GM18873 (cell line): ENCODE results near the gene KIAA1958.

Experiments used
- ATAC-seq: cut with Tn5 transposase; IDR thresholded peaks from one replicate; pipeline ENCODE4 v1.9.1; 2021; ENCODE audit warnings: mild to moderate bottlenecking, moderate library complexity, moderate number of reproducible peaks; ENCODE audit not compliant: unreplicated experiment, low FRiP score

KIAA1958 gene

GRCh38 chr9:112526973-112527372 lies 40.3 kb downstream of the KIAA1958 start:
- ATAC-seq = no peak

GRCh38 chr9:112527959-112528358 lies 41.3 kb downstream of the KIAA1958 start:
- no peak for ATAC-seq

GRCh38 chr9:112529316-112529715 lies 42.7 kb downstream of the KIAA1958 start:
- ATAC-seq = no peak

- no peak for ATAC-seq
Measured at GRCh38 chr9:112530751-112531205, 44.2 kb downstream of the KIAA1958 start.

GRCh38 chr9:112531666-112532282 lies 45.1 kb downstream of the KIAA1958 start:
- no peak for ATAC-seq

GRCh38 chr9:112532427-112532826 lies 45.8 kb downstream of the KIAA1958 start:
- ATAC-seq = no peak

- no peak for ATAC-seq
Measured at GRCh38 chr9:112533660-112534059, 47.0 kb downstream of the KIAA1958 start.

GRCh38 chr9:112535301-112535700 lies 48.7 kb downstream of the KIAA1958 start:
- no peak for ATAC-seq

- ATAC-seq = no peak
Measured at GRCh38 chr9:112535811-112536210, 49.2 kb downstream of the KIAA1958 start.

GRCh38 chr9:112537561-112537960 lies 50.9 kb downstream of the KIAA1958 start:
- ATAC-seq = no peak

GRCh38 chr9:112540800-112541199 lies 54.2 kb downstream of the KIAA1958 start:
- no peak for ATAC-seq

- no peak for ATAC-seq
Measured at GRCh38 chr9:112541685-112542084, 55.1 kb downstream of the KIAA1958 start.

GRCh38 chr9:112542593-112543292 lies 56.1 kb downstream of the KIAA1958 start:
- ATAC-seq = no peak

GRCh38 chr9:112544477-112544876 lies 57.9 kb downstream of the KIAA1958 start:
- ATAC-seq = no peak

GRCh38 chr9:112545237-112545636 lies 58.6 kb downstream of the KIAA1958 start:
- ATAC-seq = no peak

- no peak for ATAC-seq
Measured at GRCh38 chr9:112546149-112547012, 59.8 kb downstream of the KIAA1958 start.

- ATAC-seq = no peak
Measured at GRCh38 chr9:112548051-112548440, 61.4 kb downstream of the KIAA1958 start.

GRCh38 chr9:112548836-112549595 lies 62.4 kb downstream of the KIAA1958 start:
- ATAC-seq = no peak

GRCh38 chr9:112550531-112550930 lies 63.9 kb downstream of the KIAA1958 start:
- ATAC-seq = no peak

GRCh38 chr9:112551641-112552040 lies 65.0 kb downstream of the KIAA1958 start:
- ATAC-seq = no peak
